Measurements from ENCODE around the gene STRIP2.
"Not testable (repeated sequence)": the region's sequence is repeated elsewhere in the genome, so short reads cannot be mapped to it uniquely, and the experiment has no call there.

The STRIP2 gene, protein sequence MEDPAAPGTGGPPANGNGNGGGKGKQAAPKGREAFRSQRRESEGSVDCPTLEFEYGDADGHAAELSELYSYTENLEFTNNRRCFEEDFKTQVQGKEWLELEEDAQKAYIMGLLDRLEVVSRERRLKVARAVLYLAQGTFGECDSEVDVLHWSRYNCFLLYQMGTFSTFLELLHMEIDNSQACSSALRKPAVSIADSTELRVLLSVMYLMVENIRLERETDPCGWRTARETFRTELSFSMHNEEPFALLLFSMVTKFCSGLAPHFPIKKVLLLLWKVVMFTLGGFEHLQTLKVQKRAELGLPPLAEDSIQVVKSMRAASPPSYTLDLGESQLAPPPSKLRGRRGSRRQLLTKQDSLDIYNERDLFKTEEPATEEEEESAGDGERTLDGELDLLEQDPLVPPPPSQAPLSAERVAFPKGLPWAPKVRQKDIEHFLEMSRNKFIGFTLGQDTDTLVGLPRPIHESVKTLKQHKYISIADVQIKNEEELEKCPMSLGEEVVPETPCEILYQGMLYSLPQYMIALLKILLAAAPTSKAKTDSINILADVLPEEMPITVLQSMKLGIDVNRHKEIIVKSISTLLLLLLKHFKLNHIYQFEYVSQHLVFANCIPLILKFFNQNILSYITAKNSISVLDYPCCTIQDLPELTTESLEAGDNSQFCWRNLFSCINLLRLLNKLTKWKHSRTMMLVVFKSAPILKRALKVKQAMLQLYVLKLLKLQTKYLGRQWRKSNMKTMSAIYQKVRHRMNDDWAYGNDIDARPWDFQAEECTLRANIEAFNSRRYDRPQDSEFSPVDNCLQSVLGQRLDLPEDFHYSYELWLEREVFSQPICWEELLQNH

DNA sequence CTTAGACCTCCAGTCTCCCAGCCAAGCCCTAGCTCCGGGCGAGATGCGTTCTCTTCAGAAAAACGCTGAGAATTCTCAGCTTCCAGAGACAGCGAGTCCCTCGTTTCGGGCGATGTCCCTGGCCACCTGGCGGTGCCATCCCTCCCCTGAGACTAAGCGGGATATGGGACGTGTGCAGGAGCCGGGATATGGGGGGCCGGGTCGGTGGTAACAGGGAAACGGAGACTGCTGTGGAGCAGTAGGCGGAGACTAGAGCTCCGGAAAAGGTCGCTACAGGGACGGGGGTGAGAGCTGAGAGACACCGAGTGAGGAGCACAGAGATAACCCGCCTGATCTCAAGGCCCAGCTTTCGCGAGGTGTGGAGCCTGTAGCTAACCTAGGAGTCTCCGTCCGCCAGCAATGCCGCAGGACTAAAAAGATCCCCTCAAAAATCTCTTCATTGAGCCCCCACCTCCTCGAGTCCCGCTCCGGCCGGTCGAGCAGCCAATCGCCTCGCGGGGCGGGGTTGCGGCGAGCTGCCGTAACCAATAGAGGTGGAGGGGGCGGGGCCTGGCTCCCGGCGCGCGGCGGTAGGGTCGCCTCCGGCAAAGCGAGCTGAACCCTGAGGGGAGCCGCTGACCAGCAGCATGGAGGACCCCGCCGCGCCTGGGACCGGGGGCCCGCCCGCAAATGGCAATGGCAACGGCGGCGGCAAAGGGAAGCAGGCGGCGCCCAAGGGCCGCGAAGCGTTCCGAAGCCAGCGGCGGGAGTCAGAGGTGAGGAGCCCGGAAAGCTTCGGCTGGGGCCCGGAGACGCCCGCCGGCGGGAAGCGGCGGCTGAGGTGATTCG is at the start of gene STRIP2:
TSS of gene STRIP2 (plus strand) at position 586 of the 828 bp plus-strand sequence. CDS start at position 627, 41 bp downstream.
- DNase-seq (ENCODE audit: low read depth), result peak; percentile 85

DNA sequence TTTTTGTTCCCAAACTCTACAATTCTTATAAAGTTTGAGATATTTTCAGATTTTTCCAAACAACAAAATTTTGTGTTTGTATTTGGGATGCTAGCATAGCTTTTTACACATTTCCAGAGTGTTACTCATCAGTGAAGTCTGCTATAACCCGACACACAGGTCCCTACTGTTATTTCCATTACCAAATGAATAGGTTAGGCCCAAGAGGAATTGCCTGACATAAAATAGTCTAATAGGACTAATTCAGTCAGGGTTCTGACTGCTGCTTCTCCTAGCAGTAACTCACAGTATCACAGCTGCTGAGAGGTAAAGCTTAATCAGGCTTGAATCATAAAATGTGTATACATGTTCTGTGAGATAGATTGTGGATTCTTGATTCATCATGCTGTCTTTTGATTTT is 49.1 kb upstream of the STRIP2 start:
- DNase-seq (ENCODE audit: low read depth), result no peak

DNA sequence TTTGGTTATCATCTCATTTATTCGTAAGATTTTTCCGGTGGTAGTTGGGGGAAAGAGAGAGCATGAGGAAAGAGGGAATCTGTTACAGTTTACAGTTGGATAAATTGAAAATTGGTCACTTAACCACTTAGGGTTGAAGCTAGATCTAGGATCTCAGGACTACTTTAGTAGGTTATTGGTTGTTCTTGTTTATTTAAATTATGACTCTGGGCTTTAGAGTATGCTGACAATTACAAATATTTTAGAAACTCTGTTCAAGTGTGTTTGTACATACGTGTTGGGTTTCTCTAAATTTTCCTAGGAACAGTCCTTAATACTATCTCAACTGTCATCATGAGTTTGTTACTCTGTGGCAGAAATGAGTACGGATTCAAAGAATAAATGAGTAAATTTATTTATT is 48.6 kb upstream of the STRIP2 start:
- DNase-seq (ENCODE audit: low read depth), result no peak

DNA sequence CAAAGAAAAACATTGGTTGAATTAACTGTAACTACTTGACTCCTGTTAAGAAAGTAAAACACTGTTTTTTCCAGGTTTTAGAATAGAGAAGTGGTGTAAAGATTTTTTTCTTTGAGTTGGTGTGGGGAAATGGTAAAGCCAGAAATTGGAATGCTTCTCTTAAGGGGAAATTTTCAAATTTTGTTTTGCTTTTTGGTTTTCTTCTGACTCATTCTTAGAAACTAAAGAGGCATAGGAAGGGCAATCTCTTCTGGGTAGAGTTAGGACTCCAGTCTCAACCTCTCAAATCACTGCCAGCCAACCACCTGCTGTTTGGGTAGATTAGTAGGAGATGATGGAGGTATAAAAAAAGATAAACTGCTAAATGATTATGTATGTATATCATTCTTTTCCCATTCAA is 47.7 kb upstream of the STRIP2 start:
- no peak for DNase-seq (ENCODE audit: low read depth)

DNA sequence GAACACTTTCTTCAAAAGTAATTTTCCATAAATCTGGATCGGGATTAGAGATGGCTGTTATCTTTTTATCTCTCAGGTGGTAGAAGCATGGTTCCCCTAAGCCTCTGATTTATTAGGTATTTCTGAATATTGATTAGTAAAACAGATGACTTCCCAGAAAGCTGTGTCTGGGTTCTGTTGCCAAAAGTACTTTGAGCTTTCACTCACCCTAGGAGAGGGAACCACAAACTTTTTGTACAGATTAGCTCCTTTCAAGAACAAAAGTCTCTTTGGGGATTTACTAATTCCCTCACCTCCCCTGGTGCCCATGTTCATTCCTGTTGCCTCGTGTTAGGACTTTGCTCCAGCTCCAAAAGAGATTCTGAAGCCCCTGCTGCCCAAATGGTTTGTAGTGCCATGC is 46.7 kb upstream of the STRIP2 start:
- DNase-seq (ENCODE audit: low read depth), result no peak

DNA sequence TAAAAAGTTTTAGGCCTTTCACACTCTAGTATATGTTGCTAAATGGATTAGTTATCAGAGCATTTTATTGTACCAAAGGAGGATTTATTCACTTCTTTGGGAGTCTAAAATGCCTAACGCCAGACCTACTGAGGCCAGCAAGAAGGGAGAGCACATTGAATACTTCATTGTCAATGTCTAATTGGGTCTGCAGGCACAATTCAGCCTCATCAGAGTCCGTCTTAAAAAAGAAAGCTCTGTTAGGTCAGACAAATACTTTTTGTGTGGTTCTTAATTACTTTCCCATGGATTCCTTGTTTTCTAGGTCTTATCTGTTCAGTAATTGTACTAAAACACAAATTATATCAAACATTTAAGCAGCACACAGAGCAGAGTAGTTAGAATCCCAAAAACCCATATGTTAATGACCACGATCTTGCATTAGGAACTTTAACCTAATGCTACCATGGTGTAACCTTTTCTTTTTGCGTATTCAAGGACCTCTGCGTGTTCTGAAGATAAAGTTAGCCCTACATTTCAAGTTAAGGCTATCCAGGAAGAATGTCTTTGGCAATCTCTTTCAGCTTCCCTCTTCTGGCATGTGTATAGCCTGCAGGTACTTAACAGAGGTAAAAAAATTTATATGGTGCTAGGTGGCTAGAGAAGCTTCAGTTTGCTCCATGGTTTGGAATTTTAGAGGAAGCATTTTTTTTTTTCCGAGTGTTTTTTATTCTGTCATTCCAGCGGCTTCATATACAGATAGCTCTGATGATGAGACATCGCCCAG is 45.7 kb upstream of the STRIP2 start:
- DNase-seq (ENCODE audit: low read depth), result no peak

DNA sequence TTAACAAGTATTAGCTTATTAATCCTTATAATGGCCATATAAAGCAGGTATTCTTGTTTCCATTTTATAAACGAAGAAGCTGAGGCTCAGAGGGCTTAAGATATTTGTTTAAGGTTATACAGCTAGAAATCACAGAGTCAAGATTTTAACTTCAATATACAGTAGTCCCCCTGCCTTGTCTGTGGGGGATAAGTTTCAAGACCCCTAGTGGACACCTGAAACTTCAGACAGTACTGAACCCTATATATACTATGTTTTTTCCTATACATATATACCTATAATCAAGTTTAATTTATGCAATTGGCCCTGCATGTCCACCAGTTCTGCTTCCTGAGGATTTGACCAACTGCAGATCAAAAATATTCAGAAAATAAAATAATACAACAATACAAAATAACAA is 44.4 kb upstream of the STRIP2 start:
- DNase-seq (ENCODE audit: low read depth), result no peak

DNA sequence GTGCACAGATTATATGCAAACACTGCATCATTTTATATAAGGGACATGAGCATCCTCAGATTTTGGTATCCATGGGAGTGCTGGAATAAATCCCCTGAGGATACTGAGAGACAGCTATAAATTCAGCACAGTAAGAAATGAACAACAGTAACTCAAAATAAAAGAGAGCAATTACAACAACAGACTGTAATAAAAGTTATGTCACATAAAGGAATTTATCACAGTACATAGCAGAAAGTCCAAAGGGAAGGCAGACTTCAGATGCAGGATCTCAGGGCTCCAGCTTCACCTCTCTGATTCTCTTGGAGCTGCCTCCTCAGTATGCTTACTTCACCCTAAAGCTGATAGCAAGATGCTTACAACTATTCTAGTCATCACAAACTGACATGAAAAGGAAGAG is 43.9 kb upstream of the STRIP2 start:
- DNase-seq (ENCODE audit: low read depth), result no peak

DNA sequence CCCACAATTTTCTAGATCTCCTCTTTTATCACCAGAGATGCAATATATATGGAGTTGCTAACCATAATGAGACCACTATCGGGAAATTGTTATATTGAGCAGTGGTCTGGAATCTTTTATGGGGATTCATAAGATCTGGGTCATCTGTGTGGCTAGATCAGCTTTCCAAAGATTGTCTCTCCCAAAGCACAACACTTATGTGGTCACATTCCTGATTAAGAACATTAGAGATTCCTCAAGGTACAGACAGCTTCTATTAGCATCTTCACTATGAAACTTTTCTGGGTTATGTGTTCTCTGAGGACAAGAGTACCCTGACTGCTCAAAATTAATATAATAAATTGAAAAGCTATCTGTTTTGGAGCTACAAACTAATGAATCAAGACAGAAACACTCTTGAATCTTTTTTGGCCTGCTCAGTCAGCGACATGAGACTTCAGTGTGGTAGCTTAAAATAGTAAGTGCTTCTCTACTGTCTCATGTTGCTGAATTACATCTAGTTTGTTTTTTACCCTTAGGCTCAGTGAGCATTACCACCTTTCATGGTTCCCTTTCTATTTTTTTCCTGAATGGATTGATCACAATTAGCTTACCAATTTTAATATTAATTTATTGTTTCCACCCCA is 42.6 kb upstream of the STRIP2 start:
- no peak for DNase-seq (ENCODE audit: low read depth)

DNA sequence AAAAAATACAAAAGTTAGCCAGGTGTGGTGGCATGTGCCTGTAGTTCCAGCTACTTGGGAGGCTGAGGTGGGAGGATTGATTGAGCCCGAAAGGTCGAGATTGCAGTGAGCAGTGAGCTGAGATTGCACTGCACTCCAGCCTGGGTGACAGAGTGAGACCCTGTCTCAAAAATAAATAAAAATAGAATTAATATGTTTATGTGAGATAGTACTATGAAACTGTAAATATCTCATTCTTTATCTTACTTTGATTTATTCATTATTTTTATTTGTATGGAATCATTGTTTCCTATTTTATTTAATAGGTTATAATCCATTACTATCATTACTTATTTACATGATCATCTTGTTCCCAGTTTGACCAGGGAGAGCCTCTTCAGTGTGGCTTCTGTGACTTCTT is 41.0 kb upstream of the STRIP2 start:
- DNase-seq (ENCODE audit: low read depth), result no peak

DNA sequence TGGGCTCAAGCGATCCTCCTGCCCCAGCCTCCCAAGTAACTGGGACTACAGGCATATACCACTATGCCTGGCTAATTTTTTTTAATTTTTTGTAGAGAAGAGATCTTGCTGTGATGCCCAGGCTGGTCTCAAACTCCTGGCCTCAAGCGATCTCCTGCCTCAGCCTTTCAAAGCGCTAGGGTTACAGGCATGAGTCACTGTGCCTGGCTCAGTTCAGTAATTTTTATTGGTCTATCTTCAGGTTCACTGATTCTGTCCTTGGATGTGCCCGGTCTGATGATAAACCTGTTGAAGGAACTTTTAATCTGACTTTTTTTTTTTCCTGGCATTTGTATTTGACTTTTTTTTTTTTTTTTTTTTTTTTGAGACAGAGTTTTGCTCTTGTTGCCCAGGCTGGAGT is 40.1 kb upstream of the STRIP2 start:
- DNase-seq (ENCODE audit: low read depth), result no peak

DNA sequence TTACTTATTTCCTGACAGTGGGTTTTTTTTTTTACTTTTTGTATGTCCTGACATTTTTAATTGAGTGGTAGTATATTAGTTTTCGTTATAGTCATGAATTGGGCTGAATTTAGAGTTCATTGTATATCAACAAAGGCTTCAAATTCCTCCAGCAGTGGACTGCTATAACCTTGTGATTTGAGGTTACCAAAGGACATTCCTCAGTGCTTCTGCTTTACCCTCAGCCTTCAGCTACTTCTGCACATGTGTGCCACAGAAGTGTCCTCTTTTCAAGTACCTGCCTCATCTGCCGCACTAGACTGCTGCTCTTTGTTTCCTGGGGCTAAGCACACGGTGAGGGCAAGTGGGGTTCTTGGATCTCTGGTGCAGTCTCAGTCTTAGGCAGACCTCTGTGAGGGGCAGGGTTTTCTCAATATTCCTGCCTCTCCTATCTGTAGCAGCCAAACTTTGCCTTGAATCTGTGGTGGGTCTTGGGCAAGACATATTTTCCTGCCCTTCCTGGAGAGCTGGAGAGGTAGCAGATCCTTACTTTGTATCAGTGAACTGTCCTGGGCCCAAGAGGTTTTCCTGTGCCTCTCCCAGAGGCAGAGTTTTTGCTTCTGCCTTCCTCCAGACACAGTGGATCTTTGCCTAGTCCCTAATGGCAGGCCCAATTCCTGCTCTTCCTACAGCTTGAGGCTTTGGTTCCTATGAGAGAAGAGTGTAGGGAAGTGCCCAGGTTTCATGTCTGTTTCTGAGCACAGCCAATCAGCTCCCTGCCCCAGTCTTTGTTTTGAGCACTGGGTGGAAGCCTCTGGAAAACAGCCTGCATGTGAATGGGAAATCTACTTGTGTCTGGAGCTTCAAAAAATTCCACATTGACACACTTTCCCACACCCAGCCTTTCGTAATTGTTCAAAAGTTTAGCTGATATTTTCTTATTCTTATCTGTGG is 39.0 kb upstream of the STRIP2 start:
- DNase-seq (ENCODE audit: low read depth), result no peak

DNA sequence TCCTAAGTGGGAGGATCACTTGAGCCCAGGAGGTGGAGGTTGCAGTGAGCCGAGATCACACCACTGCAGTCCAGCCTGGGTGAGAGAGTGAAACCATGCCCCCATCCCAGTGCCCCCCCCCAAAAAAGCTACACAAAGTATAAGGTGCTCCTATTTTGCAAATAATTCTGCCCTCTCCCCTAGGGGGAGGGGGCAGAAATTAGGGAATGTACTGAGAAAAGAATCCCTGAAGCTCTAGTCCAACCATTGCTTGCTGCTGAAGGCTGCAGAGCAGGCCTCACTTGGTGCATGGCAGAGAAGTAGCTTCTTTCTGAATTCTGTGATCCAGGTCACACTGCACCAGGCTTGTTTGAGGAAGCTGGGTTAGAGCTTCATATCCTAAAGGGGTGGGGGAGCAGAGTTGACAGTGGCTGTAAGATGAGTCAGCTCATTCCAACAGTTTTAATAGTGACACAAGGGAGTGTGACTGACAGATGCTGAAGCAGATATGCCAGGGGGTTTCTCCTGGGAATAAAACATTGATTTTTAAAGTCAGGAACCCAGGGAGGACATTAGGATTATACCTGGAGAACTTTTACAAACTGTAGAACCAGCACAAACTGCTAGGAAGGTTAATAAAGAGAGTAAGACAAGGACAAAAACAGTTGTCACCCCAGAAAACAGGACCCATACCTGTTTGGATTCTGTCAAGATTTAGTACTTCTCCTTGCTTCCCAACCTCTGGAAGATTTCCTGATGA is 32.8 kb upstream of the STRIP2 start:
- no peak for DNase-seq (ENCODE audit: low read depth)

DNA sequence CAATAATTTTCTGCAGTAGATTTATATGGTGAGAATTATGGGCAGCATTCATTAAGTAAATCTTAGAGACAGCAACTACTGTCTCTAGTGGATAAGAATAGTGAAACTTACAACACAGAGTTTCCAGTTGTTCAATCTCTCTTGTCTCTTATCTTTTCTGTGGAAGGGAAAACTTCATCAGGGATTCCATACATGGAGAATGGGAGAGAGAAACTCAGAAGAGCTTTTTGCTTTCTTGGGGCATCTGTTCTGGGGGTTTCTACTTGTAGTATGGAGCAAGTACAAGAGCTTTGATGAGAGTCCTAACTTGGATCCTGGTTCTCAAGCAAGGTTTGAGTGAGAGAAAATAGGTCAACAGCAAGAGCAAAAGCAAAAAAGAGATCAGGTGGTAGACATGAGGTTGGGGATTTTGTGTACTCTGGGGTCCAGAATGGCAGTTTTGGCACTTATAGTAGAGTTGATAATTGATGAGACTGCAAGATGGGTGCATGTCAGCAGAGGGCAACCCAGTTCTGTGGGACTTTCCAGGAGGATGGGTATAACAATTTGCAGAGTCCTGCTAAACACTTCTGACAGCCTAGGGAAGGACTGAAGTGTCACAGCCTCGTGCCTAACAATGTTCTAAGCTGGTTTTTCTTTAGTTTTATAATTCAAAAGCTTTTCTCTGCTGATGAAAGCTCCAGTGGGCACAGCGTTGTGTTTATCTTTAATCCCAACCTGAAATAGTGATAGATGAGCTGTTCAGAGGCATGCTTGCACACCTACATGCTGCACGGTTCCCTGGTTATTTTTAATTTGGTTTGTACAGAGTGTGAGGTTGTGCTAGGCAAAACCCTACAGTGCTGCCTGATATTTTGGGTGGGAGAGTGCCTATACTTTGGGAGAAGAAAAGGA is 32.0 kb upstream of the STRIP2 start:
- no peak for DNase-seq (ENCODE audit: low read depth)

DNA sequence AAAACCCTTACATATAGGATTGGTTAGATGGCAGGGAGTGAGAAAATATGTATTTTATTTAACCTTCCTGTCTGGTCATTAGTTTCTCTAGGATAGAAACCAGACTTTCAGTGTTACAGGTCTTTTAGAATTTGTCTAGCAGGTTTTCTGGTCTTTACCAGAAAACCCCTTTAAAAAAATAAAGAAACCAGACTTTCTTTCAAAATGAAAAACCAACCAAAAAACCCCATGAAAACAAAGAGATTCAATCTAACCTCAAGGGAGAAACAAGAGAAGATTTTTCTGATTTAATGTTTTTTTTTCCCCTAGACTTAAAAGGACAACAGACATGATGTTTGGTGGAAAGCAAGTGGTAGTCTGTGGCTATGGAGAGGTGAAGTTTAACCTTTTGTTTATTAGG is 28.7 kb upstream of the STRIP2 start:
- no peak for DNase-seq (ENCODE audit: low read depth)

DNA sequence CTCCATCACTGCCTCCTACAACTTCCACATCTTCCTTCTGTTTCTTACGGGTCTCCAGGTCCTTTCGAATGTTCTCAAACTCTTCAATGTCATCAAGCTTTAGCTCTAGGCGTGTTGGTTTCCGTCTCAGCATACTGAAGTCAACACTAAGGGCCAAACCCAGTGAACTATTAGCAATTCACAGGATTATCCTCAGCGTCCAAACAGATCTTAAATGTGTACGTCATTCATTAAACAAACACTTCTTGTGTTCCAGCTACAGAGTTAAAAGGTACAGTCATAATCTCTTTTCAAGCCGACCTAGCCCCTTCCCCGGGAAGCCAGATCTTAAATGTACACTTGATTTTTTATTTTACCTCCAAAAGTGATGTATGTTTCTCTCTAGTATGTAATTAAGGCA is 24.0 kb upstream of the STRIP2 start:
- DNase-seq (ENCODE audit: low read depth), result not testable (repeated sequence)

DNA sequence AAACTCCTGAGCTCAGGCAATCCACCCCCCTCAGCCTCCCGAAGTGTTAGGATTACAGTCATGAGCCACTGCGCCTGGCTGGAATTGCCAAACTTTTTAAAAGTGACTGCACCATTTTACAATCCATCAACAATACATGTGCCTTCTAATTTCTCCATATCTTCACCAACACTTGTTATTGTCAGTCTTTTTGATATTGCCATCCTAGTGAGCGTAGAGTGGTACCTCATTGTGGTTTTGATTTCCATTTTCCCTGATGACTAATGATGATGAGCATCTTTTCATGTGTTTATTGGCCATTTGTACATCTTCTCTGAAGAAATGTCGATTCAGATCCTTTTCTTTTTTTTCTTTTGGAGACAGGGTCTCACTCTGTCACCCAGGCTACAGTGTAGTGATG is 21.7 kb upstream of the STRIP2 start:
- DNase-seq (ENCODE audit: low read depth), result no peak

DNA sequence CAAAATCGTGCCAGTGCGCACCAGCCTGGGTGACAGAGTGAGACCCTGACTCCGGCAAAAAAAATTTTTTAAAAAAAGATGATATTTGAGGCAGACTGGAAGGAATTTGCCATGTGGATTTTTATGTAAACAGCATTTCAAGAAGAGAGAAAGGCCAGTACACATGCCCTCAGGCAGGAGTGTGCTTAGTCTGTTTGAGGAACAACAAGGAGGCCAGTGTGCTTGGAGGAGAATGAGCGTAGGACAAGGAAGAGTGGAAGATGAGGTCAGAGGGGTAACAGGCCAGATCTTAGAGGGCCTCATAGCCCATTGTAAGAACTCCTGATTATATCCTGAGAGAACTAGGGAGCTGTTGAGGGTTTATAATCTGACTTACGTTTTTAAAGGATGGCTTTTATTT is 17.2 kb upstream of the STRIP2 start:
- no peak for DNase-seq (ENCODE audit: low read depth)

Data from stimulated activated CD8-positive, alpha-beta memory T cell treated with anti-CD3 and anti-CD28 coated beads, Interleukin-15, amount 100 ng/mL, for 24 hours (primary cell).